Left ventricle myocardium inferior (tissue), 1 donor: ENCODE measurements around the gene GCG. TPM values are rescaled to one million over a fixed set of nuclear protein-coding genes. Genes with fewer than 3 reads are reported as not detected.
A peak's percentile ranks its signal among the peaks of the same experiment; 100 is the strongest.

Source experiments
- DNase-seq: peaks from one replicate; pipeline ENCODE4 v3.0.0-alpha.2; 2020
- H3K27ac ChIP-seq: fragments of 200-600 bp; replicated peaks from 2 replicates; pipeline ENCODE4 v1.8.0; 2021
- H3K27me3 ChIP-seq: fragments of 200-600 bp; 2 replicates; pipeline ENCODE4 v1.8.0; 2021; ENCODE audit warnings: low read depth
- H3K36me3 ChIP-seq: fragments of 200-600 bp; 2 replicates; pipeline ENCODE4 v1.8.0; 2021
- H3K4me1 ChIP-seq: fragments of 200-600 bp; 2 replicates; pipeline ENCODE4 v1.8.0; 2021
- H3K4me3 ChIP-seq: fragments of 200-600 bp; 2 replicates; pipeline ENCODE4 v1.8.0; 2021; ENCODE audit warnings: mild to moderate bottlenecking, moderate library complexity
- H3K9me3 ChIP-seq: fragments of 200-600 bp; replicated peaks from 2 replicates; pipeline ENCODE4 v1.8.0; 2021
- CTCF ChIP-seq: fragments of 200-600 bp; IDR thresholded peaks from 2 replicates; pipeline ENCODE4 v1.8.0; 2021; ENCODE audit warnings: antibody characterized with exemption, mild to moderate bottlenecking, borderline replicate concordance
- intact Hi-C: fragments of 100-400 bp; cut with micrococcal nuclease; formaldehyde crosslinking; loops from one replicate; pipeline ENCODE4 v1.11.0; 2022
- total RNA-seq: library from RNA; stranded (reverse); fragmentation: NEBNext Ultra II Directional; extraction: Animal tissue kit (Norgen Biotek cat#: 25700); gene quantifications from one replicate; pipeline ENCODE4 v1.2.1, GENCODE V29; 2021
- donor health status: DM: no; HTN: yes; CAD: no; lungs with severe emphysema.

Gene GCG
- total RNA-seq, 1 donor from 2014 or later: not detected

DNA sequence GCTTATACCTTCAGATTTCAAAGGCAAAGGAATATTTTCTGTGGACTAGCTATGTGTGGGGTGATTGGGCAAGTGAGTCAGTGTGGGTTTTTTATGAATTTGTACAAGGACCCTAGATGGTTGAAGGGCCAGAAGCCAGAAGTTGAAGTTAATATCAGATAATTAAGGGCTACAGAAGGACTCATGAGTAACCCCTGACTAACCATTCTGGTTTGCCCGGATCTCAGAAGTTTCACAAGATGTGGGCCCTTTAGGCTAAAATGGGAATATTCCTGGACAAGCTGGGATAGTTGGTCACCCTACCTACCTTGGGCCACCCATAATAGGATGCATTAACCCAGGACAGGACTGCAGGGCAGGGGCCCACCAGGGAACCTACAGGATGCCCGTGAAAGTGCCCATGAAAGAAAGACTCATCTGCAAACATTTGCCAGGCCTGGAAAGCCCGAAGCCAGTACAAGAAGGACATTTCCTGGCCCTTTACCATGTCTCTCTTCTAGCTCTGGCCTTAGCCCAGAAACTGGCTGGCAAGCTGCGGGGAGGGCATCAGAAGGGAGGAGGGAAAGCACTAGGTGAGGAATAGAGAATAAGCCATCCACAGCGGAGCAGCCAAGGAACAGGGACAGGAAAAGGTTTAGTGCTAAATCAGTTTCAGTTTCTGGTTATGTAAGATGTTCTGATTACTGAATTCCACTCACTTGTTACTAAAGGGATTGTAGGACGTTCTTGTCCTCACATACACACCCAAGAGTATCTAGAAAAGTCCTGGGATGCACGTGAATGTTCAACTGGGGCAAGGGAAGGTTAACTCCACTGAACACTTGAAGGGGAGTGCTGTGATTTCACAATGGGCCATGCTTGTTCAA, 33.6 kb downstream of the GCG start:
- Histone ChIP-seq H3K27me3 (no peaks in the 10 kb centered on the region), H3K9me3 (peaks cover 7% of the 10 kb centered on the region), H3K27ac (peak overlapping the region; percentile 61), H3K4me3 (no peak overlapping the region), H3K36me3 (no peaks in the 10 kb centered on the region), H3K4me1 (peaks cover 30% of the 10 kb centered on the region)
- intact Hi-C loops: no loop called here
- DNase-seq: peak; percentile 27
- TF ChIP-seq CTCF: no peak

DNA sequence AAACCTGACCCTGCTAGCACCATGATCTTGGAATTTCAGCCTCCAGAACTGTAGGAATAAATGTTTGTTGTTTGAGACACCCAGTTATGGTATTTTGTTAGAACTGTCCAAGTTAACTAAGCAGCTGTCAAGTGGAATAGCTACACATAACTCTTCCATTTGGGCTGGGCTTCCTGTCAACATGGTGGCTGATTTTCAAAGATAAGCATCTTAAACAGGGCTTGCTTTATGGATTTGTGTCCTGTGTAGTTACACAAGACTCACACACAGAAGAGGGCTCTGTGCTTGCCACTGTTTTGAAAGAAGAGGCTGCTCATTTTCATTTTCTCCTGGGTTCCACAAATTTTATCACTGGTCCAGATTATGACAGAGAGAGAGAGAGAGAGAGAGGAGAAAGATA, 35.7 kb downstream of the GCG start:
- H3K36me3 ChIP-seq: no peaks in the 10 kb centered on the region
- DNase-seq: no peak
- peaks cover 45% of the 10 kb centered on the region for H3K4me1 ChIP-seq
- H3K9me3 ChIP-seq: peaks cover 7% of the 10 kb centered on the region
- intact Hi-C loops: no loop called here
- TF ChIP-seq CTCF: no peak
- no peak overlapping the region for H3K4me3 ChIP-seq
- H3K27me3 ChIP-seq: no peaks in the 10 kb centered on the region
- H3K27ac ChIP-seq: no peak overlapping the region

DNA sequence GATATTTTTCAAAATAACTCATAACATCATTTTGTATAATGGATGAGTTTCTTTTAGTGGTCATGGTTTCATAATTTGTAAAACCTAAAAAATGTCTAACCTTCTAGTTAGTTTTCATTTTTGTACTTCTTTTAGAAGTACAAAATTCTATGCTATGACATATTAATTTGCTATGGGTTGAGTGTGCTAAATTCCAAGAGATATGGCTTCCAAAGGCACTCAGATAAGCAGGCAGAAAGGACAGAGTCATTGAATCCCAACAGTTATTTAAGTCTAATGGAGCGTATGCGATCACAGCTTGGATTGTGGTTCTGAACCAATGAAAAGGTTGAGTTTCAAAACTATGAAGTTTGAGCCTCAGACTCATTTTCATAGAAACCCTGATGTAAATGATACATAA, 37.0 kb downstream of the GCG start:
- Histone ChIP-seq H3K36me3 (no peaks in the 10 kb centered on the region), H3K27me3 (no peaks in the 10 kb centered on the region), H3K4me3 (no peak overlapping the region), H3K4me1 (peaks cover 45% of the 10 kb centered on the region), H3K9me3 (peaks cover 7% of the 10 kb centered on the region), H3K27ac (no peak overlapping the region)
- no peak for TF ChIP-seq CTCF
- no peak for DNase-seq
- intact Hi-C loops: no loop called here

DNA sequence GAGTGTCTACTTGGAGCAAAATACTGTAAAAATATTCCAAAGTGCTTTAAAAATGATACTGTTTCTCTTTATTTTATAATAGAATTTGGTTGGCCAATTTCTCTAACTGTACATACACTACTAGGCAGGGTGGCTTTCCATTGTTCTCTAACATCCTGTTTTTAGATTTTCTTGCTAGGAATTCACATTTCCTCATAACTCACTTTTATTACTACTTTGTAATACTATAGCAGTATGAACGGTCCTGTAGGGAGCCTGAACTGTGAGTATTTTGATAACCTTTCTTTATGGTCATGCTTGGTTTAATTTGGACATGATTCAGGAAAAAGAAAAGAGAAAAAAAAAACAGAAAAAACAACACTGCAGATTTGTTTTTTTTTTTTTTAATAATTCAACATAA, 37.8 kb downstream of the GCG start:
- Histone ChIP-seq H3K27ac (peak overlapping the region; percentile 42), H3K27me3 (no peaks in the 10 kb centered on the region), H3K36me3 (no peaks in the 10 kb centered on the region), H3K4me1 (peaks cover 45% of the 10 kb centered on the region), H3K9me3 (peaks cover 7% of the 10 kb centered on the region), H3K4me3 (no peak overlapping the region)
- intact Hi-C loops: no loop called here
- TF ChIP-seq CTCF: no peak
- DNase-seq: no peak

DNA sequence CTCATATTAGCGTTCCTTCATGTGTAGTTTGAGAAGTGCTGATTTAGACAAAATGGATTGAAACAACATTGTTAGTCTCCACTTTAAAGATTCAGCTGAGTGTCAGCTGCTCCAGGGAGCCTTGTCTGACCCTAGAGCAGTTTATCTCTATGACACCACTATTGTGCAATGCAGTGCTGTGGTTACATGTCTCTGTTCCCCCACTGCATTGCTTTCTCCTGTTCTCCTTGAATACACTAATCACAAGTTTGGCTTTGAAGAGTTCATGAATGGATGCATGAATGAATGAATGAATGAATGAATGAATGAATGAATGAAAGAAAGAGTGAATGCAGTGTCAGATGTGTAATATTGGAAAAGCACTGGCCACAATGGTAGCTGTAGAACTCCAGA, 38.3 kb downstream of the GCG start:
- H3K27ac ChIP-seq: peak overlapping the region; percentile 42
- intact Hi-C loops: no loop called here
- DNase-seq: no peak

More for the DNA sequence above, 38.3 kb downstream of the GCG start:
- TF ChIP-seq CTCF: no peak
- Histone ChIP-seq H3K9me3 (peaks cover 7% of the 10 kb centered on the region), H3K4me1 (peaks cover 40% of the 10 kb centered on the region), H3K36me3 (no peaks in the 10 kb centered on the region), H3K4me3 (no peak overlapping the region), H3K27me3 (no peaks in the 10 kb centered on the region)
